HAP-1 (cell line): ENCODE measurements around the gene CCDC60.

Source experiments
- DNase-seq, 2 experiments: peaks; one replicate each; pipeline ENCODE4 v3.0.0-alpha.2; 2016 to 2020; ENCODE audit warnings: low spot score in 2 of 2
- H3K27me3 ChIP-seq: fragments of 250-450 bp; sonication (Bioruptor Pico); 2 replicates; pipeline ENCODE4 v1.5.1; 2020; ENCODE audit warnings: low read depth, mild to moderate bottlenecking, moderate library complexity
- H3K36me3 ChIP-seq: fragments of 250-450 bp; sonication (Bioruptor Pico); replicated peaks from 2 replicates; pipeline ENCODE4 v1.5.1; 2020; ENCODE audit warnings: mild to moderate bottlenecking
- H3K4me1 ChIP-seq: fragments of 250-450 bp; sonication (Bioruptor Pico); 2 replicates; pipeline ENCODE4 v1.5.1; 2020; ENCODE audit warnings: mild to moderate bottlenecking
- H3K4me3 ChIP-seq: fragments of 250-450 bp; sonication (Bioruptor Pico); 2 replicates; pipeline ENCODE4 v1.5.1; 2020; ENCODE audit warnings: mild to moderate bottlenecking, moderate library complexity
- H3K9me3 ChIP-seq: fragments of 250-450 bp; sonication (Bioruptor Pico); 2 replicates; pipeline ENCODE4 v1.5.1; 2020; ENCODE audit warnings: mild to moderate bottlenecking, moderate library complexity
- in situ Hi-C: fragments of 300-500 bp; cut with MboI; formaldehyde crosslinking; loops from 3 replicates; pipeline ENCODE4 v1.14.3; 2020; ENCODE audit warnings: low sequenced_read_pairs, inconsistent platforms, mixed read lengths

CCDC60 gene

GRCh38 chr12:119574255-119574654, 239.7 kb downstream of the CCDC60 start:
- H3K4me3 ChIP-seq = no peak overlapping the region
- no peaks in the 10 kb centered on the region for H3K4me1 ChIP-seq
- H3K9me3 ChIP-seq = no peaks in the 10 kb centered on the region
- DNase-seq = no peak
- H3K27me3 ChIP-seq = no peaks in the 10 kb centered on the region
- in situ Hi-C loops = no loop called here
- H3K36me3 ChIP-seq = no peaks in the 10 kb centered on the region

- no peaks in the 10 kb centered on the region for H3K36me3 ChIP-seq
- H3K27me3 ChIP-seq = no peaks in the 10 kb centered on the region
- H3K4me1 ChIP-seq = no peaks in the 10 kb centered on the region
- in situ Hi-C loops = no loop called here
- no peak overlapping the region for H3K4me3 ChIP-seq
- DNase-seq = no peak
- no peaks in the 10 kb centered on the region for H3K9me3 ChIP-seq
These were observed 241.7 kb downstream of the CCDC60 start for GRCh38 chr12:119576118-119576810.

GRCh38 chr12:119576915-119577314, 242.4 kb downstream of the CCDC60 start:
- in situ Hi-C loops = no loop called here
- Histone ChIP-seq H3K36me3 (no peaks in the 10 kb centered on the region), H3K4me3 (no peak overlapping the region), H3K27me3 (no peaks in the 10 kb centered on the region), H3K4me1 (no peaks in the 10 kb centered on the region), H3K9me3 (no peaks in the 10 kb centered on the region)
- no peak for DNase-seq

GRCh38 chr12:119578112-119578511, 243.6 kb downstream of the CCDC60 start:
- Histone ChIP-seq H3K9me3 (no peaks in the 10 kb centered on the region), H3K27me3 (no peaks in the 10 kb centered on the region), H3K4me3 (no peak overlapping the region), H3K36me3 (no peaks in the 10 kb centered on the region), H3K4me1 (no peaks in the 10 kb centered on the region)
- no peak for DNase-seq
- in situ Hi-C loops = no loop called here

- no peak for DNase-seq
- Histone ChIP-seq H3K4me3 (no peak overlapping the region), H3K4me1 (no peaks in the 10 kb centered on the region), H3K27me3 (peaks cover 19% of the 10 kb centered on the region), H3K9me3 (no peaks in the 10 kb centered on the region), H3K36me3 (no peaks in the 10 kb centered on the region)
- in situ Hi-C loops = no loop called here
These were observed 254.6 kb downstream of the CCDC60 start for GRCh38 chr12:119589097-119589496.

DNA sequence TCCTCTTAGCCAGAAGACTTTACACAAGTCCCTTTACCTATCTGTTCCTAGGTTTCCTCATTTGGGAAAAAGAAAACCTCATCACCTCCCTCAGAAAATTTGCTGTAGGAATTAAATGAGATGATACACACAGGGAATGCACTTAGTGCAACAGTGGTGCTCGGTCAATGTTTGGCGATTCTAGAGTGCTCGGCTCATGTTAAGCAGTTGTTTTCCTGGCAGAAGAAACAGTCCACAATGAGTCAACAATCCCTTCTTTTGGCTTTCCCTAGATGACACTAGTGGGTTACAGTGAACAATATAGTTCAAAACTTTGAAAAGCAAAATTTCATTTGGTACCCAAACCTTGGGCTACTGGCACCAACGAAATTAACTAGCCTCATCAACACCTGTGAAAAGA, 255.1 kb downstream of the CCDC60 start:
- no peak for DNase-seq
- Histone ChIP-seq H3K4me3 (no peak overlapping the region), H3K9me3 (no peaks in the 10 kb centered on the region), H3K36me3 (no peaks in the 10 kb centered on the region), H3K27me3 (peaks cover 24% of the 10 kb centered on the region), H3K4me1 (no peaks in the 10 kb centered on the region)
- in situ Hi-C loops = no loop called here
